ENCODE results near the gene PRRX2.

DNA sequence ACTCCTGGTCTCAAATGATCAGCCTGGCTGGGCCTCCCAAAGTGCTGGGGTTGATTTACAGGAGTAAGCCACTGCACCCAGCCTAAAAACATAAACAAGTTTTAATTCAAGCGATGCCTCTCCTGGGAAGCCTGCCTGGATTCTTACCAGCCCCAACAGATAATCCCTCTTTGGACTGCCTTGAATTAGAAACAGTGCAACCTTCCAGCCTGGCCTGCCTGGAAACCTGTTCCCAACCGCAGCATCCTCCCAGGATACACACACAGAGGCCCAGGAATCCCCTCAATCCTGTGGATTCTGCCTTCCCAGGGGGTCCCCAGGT lies 68.1 kb downstream of the PRRX2 start:
- TF ChIP-seq PPARA (CRISPR knock-in tag; IDR thresholded peaks at IDR 0.05; ENCODE audit: borderline replicate concordance) (no peak), ZNF8 (CRISPR knock-in tag; IDR thresholded peaks at IDR 0.05) (no peak), TOX (CRISPR knock-in tag; IDR thresholded peaks at IDR 0.05; ENCODE audit: borderline replicate concordance) (no peak), TSHZ2 (CRISPR knock-in tag; IDR thresholded peaks at IDR 0.05) (no peak), CSDC2 (CRISPR knock-in tag; IDR thresholded peaks at IDR 0.05) (no peak), ZFP3 (CRISPR knock-in tag; IDR thresholded peaks at IDR 0.05) (no peak), ZFP30 (CRISPR knock-in tag; IDR thresholded peaks at IDR 0.05) (no peak), BACH2 (CRISPR knock-in tag; IDR thresholded peaks at IDR 0.05; ENCODE audit: borderline replicate concordance) (no peak), CREB5 (CRISPR knock-in tag; IDR thresholded peaks at IDR 0.05; ENCODE audit: low read depth) (no peak)
- TF ChIP-seq, protein P1, sequence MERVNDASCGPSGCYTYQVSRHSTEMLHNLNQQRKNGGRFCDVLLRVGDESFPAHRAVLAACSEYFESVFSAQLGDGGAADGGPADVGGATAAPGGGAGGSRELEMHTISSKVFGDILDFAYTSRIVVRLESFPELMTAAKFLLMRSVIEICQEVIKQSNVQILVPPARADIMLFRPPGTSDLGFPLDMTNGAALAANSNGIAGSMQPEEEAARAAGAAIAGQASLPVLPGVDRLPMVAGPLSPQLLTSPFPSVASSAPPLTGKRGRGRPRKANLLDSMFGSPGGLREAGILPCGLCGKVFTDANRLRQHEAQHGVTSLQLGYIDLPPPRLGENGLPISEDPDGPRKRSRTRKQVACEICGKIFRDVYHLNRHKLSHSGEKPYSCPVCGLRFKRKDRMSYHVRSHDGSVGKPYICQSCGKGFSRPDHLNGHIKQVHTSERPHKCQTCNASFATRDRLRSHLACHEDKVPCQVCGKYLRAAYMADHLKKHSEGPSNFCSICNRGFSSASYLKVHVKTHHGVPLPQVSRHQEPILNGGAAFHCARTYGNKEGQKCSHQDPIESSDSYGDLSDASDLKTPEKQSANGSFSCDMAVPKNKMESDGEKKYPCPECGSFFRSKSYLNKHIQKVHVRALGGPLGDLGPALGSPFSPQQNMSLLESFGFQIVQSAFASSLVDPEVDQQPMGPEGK (CRISPR knock-in tag; IDR thresholded peaks at IDR 0.05; ENCODE audit: borderline replicate concordance): no peak
